CD4-positive, CD25-positive, alpha-beta regulatory T cell (primary cell): ENCODE results near the gene WNT16. TPM values are rescaled to one million over a fixed set of nuclear protein-coding genes. Genes with fewer than 3 reads are reported as not detected.
"Not testable (repeated sequence)": the region's sequence is repeated elsewhere in the genome, so short reads cannot be mapped to it uniquely, and the experiment has no call there.

Experiments
- ATAC-seq, 2 donors: fragments of 150-1000 bp; cut with Tn5 transposase; one replicate each; pipeline ENCODE4 v1.10.0; 2021; ENCODE audit warnings: low read depth in 2 of 2, moderate number of reproducible peaks in 2 of 2, moderate library complexity in 1 of 2
- DNase-seq, 3 donors: peaks; one replicate each; pipeline versions ENCODE4 v3.0.0 to v3.0.0-alpha.2; 2012 to 2022; ENCODE audit warnings: mixed read lengths in 1 of 3
- H3K27ac ChIP-seq: one replicate; pipeline ENCODE4 v1.7.0; 2013; ENCODE audit warnings: mild to moderate bottlenecking, low read length; ENCODE audit not compliant: insufficient read depth, poor library complexity, severe bottlenecking
- H3K27me3 ChIP-seq: one replicate; pipeline ENCODE4 v1.7.0; 2013; ENCODE audit warnings: low read length; ENCODE audit not compliant: control insufficient read depth, insufficient read depth
- H3K36me3 ChIP-seq: one replicate; pipeline ENCODE4 v1.7.0; 2013; ENCODE audit warnings: mild to moderate bottlenecking, low read length, moderate library complexity; ENCODE audit not compliant: control insufficient read depth, insufficient read depth
- H3K4me1 ChIP-seq: 2 replicates; pipeline ENCODE4 v1.7.0; 2013; ENCODE audit warnings: mild to moderate bottlenecking, low read length; ENCODE audit not compliant: insufficient read depth, control insufficient read depth, poor library complexity, severe bottlenecking
- H3K4me3 ChIP-seq: one replicate; pipeline ENCODE4 v1.7.0; 2013; ENCODE audit warnings: low read depth, mild to moderate bottlenecking, low read length, moderate library complexity
- H3K9me3 ChIP-seq, 2 experiments: 1 replicate in 1 of 2; 2 replicates in 1 of 2; pipeline ENCODE4 v1.7.0; 2013; ENCODE audit warnings: low read length in 2 of 2, mild to moderate bottlenecking in 1 of 2, moderate library complexity in 1 of 2; ENCODE audit not compliant: control insufficient read depth in 2 of 2
- H3K27ac Mint-ChIP-seq, 3 donors: one replicate each; pipeline ENCODE4 v1.8.0; 2020 to 2022; ENCODE audit warnings: mild to moderate bottlenecking in 3 of 3, mixed read lengths in 3 of 3, moderate library complexity in 2 of 3
- H3K27me3 Mint-ChIP-seq: one replicate; pipeline ENCODE4 v1.8.0; 2022; ENCODE audit warnings: mild to moderate bottlenecking, mixed read lengths
- H3K36me3 Mint-ChIP-seq: one replicate; pipeline ENCODE4 v1.8.0; 2020; ENCODE audit warnings: mixed read lengths
- H3K4me1 Mint-ChIP-seq, 4 donors: one replicate each; pipeline ENCODE4 v1.8.0; 2020 to 2022; ENCODE audit warnings: mixed read lengths in 4 of 4, mild to moderate bottlenecking in 1 of 4
- H3K4me3 Mint-ChIP-seq, 4 donors: one replicate each; pipeline ENCODE4 v1.8.0; 2020 to 2022; ENCODE audit warnings: mild to moderate bottlenecking in 4 of 4, mixed read lengths in 4 of 4, moderate library complexity in 3 of 4
- H3K9me3 Mint-ChIP-seq, 7 donors: one replicate each; pipeline ENCODE4 v1.8.0; 2020 to 2022; ENCODE audit warnings: mixed read lengths in 7 of 7, mild to moderate bottlenecking in 3 of 7, moderate library complexity in 2 of 7
- polyA plus RNA-seq, 4 donors: library from polyadenylated mRNA; unstranded; fragments of 300-500 nt; fragmentation: Illumina TruSeq; gene quantifications; one replicate each; pipeline ENCODE4 v1.2.3, GENCODE V29; 2021
- total RNA-seq: library from RNA; stranded (reverse); gene quantifications from one replicate; pipeline ENCODE4 v1.2.3, GENCODE V29; 2022

WNT16 gene
- total and polyA plus RNA-seq, 5 donors from 2014 or later = 0.09 TPM; not detected in 4

GRCh38 chr7:121313220-121313792 is 15.5 kb upstream of the WNT16 start:
- Histone ChIP-seq H3K9me3 (no peaks in the 10 kb centered on the region), H3K36me3 (no peaks in the 10 kb centered on the region), H3K4me1 (no peaks in the 10 kb centered on the region), H3K4me3 (no peak overlapping the region), H3K27me3 (no peaks in the 10 kb centered on the region), H3K27ac (no peak overlapping the region)
- H3K36me3 Mint-ChIP-seq = no peaks in the 10 kb centered on the region
- peaks cover 0 to 5% (median 0%) of the 10 kb centered on the region in 7 donors for H3K9me3 Mint-ChIP-seq
- ATAC-seq (no peak), DNase-seq (no peak)
- H3K4me1 Mint-ChIP-seq = no peaks in the 10 kb centered on the region
- no peak overlapping the region for H3K27ac Mint-ChIP-seq
- peaks cover 18% of the 10 kb centered on the region for H3K27me3 Mint-ChIP-seq
- no peak overlapping the region for H3K4me3 Mint-ChIP-seq

GRCh38 chr7:121313793-121314676 is 14.8 kb upstream of the WNT16 start:
- no peaks in the 10 kb centered on the region for H3K4me1 ChIP-seq
- no peaks in the 10 kb centered on the region for H3K36me3 ChIP-seq
- H3K4me3 ChIP-seq = no peak overlapping the region
- no peaks in the 10 kb centered on the region for H3K9me3 ChIP-seq
- Mint-ChIP-seq H3K9me3 (peaks cover 0 to 5% (median 0%) of the 10 kb centered on the region in 7 donors), H3K27me3 (peaks cover 14% of the 10 kb centered on the region), H3K36me3 (no peaks in the 10 kb centered on the region), H3K4me1 (no peaks in the 10 kb centered on the region), H3K4me3 (no peak overlapping the region), H3K27ac (no peak overlapping the region)
- no peaks in the 10 kb centered on the region for H3K27me3 ChIP-seq
- no peak for ATAC-seq
- DNase-seq = no peak
- no peak overlapping the region for H3K27ac ChIP-seq

- not testable (repeated sequence) for H3K4me3 ChIP-seq, H3K27ac ChIP-seq, H3K4me1 ChIP-seq, DNase-seq, H3K4me3 Mint-ChIP-seq, ATAC-seq, H3K36me3 ChIP-seq, H3K9me3 Mint-ChIP-seq, H3K36me3 Mint-ChIP-seq, H3K27me3 ChIP-seq, H3K27me3 Mint-ChIP-seq, H3K4me1 Mint-ChIP-seq, H3K9me3 ChIP-seq, H3K27ac Mint-ChIP-seq
Observed at GRCh38 chr7:121315170-121315569, 13.6 kb upstream of the WNT16 start.

GRCh38 chr7:121322460-121322859 is 6.3 kb upstream of the WNT16 start:
- H3K4me3 ChIP-seq = no peak overlapping the region
- DNase-seq = no peak
- no peaks in the 10 kb centered on the region for H3K36me3 ChIP-seq
- H3K9me3 ChIP-seq = no peaks in the 10 kb centered on the region
- ATAC-seq = no peak
- Mint-ChIP-seq H3K27ac (no peak overlapping the region), H3K4me3 (no peak overlapping the region), H3K9me3 (peaks cover 0 to 1% (median 0%) of the 10 kb centered on the region in 7 donors), H3K27me3 (peaks cover 28% of the 10 kb centered on the region), H3K36me3 (no peaks in the 10 kb centered on the region), H3K4me1 (no peaks in the 10 kb centered on the region)
- H3K27me3 ChIP-seq = peaks cover under 1% of the 10 kb centered on the region
- H3K4me1 ChIP-seq = no peaks in the 10 kb centered on the region
- no peak overlapping the region for H3K27ac ChIP-seq

- DNase-seq (no peak), ATAC-seq (no peak)
- H3K27me3 ChIP-seq = peaks cover 11% of the 10 kb centered on the region
- peaks cover 0 to 4% (median 0%) of the 10 kb centered on the region in 4 donors for H3K4me1 Mint-ChIP-seq
- no peak overlapping the region for H3K27ac ChIP-seq
- H3K27ac Mint-ChIP-seq = no peak overlapping the region
- peaks cover 40% of the 10 kb centered on the region for H3K27me3 Mint-ChIP-seq
- H3K9me3 ChIP-seq = no peaks in the 10 kb centered on the region
- H3K4me1 ChIP-seq = no peaks in the 10 kb centered on the region
- H3K9me3 Mint-ChIP-seq = peaks cover 0 to 2% (median 0%) of the 10 kb centered on the region in 7 donors
- H3K36me3 Mint-ChIP-seq = no peaks in the 10 kb centered on the region
- H3K4me3 ChIP-seq = no peak overlapping the region
- no peaks in the 10 kb centered on the region for H3K36me3 ChIP-seq
- H3K4me3 Mint-ChIP-seq = no peak overlapping the region
Observed at GRCh38 chr7:121323515-121324302, 5.1 kb upstream of the WNT16 start.

GRCh38 chr7:121327671-121328070 is 1.1 kb upstream of the WNT16 start:
- no peak for ATAC-seq
- H3K36me3 ChIP-seq = no peaks in the 10 kb centered on the region
- Mint-ChIP-seq H3K27me3 (peaks cover 68% of the 10 kb centered on the region), H3K4me1 (peaks cover 0 to 20% (median 0%) of the 10 kb centered on the region in 4 donors), H3K36me3 (no peaks in the 10 kb centered on the region), H3K27ac (no peak overlapping the region), H3K9me3 (peaks cover 0 to 1% (median 0%) of the 10 kb centered on the region in 7 donors), H3K4me3 (no peak overlapping the region)
- no peak overlapping the region for H3K27ac ChIP-seq
- peaks cover 30% of the 10 kb centered on the region for H3K27me3 ChIP-seq
- no peaks in the 10 kb centered on the region for H3K9me3 ChIP-seq
- H3K4me3 ChIP-seq = no peak overlapping the region
- DNase-seq = no peak
- peaks cover 15% of the 10 kb centered on the region for H3K4me1 ChIP-seq

- Mint-ChIP-seq H3K27ac (no peak overlapping the region), H3K9me3 (peaks cover 0 to 1% (median 0%) of the 10 kb centered on the region in 7 donors), H3K4me1 (peaks cover 0 to 20% (median 0%) of the 10 kb centered on the region in 4 donors), H3K27me3 (peaks cover 68% of the 10 kb centered on the region), H3K4me3 (peak overlapping the region in 1 of 4 donors; percentile 32), H3K36me3 (no peaks in the 10 kb centered on the region)
- DNase-seq = peak in 1 of 3 donors; percentile 18
- no peaks in the 10 kb centered on the region for H3K36me3 ChIP-seq
- no peak overlapping the region for H3K27ac ChIP-seq
- H3K27me3 ChIP-seq = peaks cover 30% of the 10 kb centered on the region
- H3K4me1 ChIP-seq = peaks cover 15% of the 10 kb centered on the region
- no peak for ATAC-seq
- H3K4me3 ChIP-seq = no peak overlapping the region
- no peaks in the 10 kb centered on the region for H3K9me3 ChIP-seq
Observed at GRCh38 chr7:121329191-121330052, 622 bp downstream of the WNT16 start.
